HG03575 (cell line): ENCODE results near the gene PPFIBP1.
"Not testable (repeated sequence)": the region's sequence is repeated elsewhere in the genome, so short reads cannot be mapped to it uniquely, and the experiment has no call there.

Experiments used
- ATAC-seq: cut with Tn5 transposase; IDR thresholded peaks from one replicate; pipeline ENCODE4 v1.9.1; 2021; ENCODE audit not compliant: unreplicated experiment, insufficient number of reproducible peaks, low FRiP score; ENCODE audit errors: extremely low read depth

PPFIBP1 gene

DNA sequence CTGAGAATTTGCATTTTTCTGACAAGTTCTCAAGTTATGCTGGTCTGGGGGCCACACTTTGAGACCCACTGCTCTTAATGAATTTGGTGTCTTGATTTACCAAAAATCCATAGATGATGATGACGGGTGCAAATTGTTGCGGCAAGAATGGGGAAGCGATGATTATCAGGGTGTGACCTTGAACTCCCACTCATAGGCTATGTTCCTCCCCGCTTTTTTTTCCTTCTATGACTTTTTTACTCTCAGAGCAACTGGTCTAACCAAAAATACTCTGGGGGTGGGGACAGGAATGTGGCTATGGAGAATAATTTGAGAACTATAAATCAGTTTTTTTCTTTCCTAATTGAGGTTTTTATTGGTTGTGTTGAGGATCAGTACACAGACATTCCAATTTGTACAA lies 83.6 kb downstream of the PPFIBP1 start:
- ATAC-seq: no peak

- ATAC-seq: no peak
Measured at GRCh38 chr12:27608890-27609289, 84.9 kb downstream of the PPFIBP1 start.

DNA sequence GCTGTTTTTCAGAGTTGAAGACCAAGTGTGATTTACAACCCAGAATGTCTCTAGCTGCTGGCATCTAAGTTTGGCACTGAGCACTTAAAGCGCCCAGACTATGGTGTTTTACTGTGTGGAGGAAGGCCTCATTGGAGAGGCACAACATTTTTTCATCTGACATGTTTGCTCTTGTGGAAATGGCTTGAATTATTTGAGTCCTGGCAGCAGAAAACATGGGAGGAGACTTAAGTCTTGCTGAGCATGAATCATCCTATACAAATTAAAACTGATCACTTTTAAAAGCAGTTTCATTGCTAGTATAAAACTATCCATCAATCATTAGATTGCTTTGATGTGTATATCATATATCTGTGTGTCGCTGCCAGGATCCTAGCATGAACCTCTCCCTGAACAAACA lies 86.4 kb downstream of the PPFIBP1 start:
- ATAC-seq: no peak

DNA sequence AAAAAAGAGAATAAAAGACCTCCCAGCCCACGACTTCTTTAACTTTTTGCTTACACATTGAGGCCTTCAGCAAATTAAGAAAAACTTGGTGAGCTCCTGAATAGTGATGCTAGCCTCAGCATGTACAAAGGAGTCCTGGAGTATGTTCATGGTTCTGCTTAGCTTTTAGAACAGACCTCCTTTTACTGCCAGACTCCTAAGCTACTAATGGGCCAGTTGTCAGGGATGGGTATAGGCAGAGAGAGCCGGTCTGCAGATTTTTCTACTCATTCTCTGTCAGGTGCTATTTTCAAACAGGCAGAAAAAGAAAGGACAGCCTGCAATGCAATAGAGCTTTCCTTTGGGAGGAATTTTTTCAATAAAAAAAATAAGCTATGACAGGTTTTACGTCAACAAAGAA lies 90.4 kb downstream of the PPFIBP1 start:
- ATAC-seq: no peak

GRCh38 chr12:27614866-27615265 lies 90.9 kb downstream of the PPFIBP1 start:
- ATAC-seq: no peak

GRCh38 chr12:27615331-27615891 lies 91.4 kb downstream of the PPFIBP1 start:
- ATAC-seq: no peak

DNA sequence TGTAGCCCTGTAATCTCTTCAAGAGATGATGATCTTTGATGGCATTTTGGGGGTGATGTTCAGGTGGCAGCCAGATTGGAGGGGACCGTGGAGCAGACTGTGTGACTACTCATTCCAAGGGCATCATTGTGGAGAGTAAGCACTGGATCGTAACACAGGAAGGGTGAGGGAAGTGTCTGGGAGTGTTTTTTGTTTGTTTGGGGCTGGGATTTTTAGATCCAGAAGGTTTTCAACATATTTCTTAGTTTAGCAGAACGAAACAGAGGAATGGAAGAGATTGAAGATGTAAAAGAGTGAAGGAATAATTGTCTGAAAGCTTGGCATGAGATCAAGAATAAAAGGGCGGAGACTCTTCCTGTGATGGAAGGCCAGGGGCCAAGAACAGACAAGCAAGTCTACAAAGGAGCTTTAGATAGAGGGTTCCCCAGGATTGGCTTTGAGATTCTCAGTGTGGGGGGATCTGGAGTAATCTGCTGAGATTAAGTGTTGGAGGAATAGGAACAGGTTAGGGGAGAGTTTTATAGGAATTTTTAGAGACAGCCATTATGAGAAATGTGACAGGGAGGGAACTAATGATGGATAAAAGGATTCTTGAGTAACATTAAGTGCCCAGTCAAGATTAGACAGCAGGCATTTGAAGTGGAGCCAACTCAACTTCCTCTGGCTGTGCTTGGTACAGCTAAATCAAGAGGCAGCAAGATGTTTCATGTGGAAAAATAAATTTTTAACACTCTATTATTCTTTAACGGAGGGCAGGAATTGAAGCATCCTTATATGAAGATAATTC lies 92.5 kb downstream of the PPFIBP1 start:
- no peak for ATAC-seq

DNA sequence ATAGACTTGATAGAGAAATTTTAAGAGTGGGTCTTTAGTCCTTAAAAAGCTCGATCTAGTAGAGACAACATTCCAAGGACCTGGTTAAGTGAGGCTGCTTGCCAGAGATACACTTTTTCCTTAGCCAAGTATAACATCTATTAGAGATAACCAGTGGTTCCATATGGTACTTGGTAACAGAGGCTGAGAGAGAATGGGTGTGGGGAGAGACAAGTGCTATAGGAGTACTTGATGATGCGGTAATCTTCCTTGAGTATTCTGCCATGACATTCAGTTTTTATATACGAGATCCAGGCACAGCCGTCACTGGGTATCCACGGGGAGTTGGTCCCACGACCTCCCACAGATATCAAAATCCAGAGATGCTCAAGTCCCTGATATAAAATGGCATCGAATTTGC lies 94.8 kb downstream of the PPFIBP1 start:
- ATAC-seq: no peak

DNA sequence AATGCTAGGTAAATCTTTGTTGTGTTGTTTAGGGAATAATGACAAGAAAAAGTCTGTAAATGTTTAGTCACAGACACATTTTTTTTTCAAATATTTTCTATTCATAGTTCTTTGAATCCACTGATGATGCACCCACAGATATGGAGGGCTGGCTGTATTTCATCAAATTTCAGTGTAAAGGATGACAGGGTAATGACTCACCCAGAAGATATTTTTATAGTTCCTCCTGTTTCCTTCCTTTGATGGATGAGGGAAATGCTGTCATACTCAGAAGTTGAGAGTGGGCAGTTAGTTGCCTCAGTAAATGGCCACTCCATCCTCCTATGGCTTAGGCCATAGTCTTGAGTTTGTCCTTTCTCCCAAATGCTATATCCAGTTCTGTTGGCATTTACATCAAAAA lies 95.3 kb downstream of the PPFIBP1 start:
- no peak for ATAC-seq

DNA sequence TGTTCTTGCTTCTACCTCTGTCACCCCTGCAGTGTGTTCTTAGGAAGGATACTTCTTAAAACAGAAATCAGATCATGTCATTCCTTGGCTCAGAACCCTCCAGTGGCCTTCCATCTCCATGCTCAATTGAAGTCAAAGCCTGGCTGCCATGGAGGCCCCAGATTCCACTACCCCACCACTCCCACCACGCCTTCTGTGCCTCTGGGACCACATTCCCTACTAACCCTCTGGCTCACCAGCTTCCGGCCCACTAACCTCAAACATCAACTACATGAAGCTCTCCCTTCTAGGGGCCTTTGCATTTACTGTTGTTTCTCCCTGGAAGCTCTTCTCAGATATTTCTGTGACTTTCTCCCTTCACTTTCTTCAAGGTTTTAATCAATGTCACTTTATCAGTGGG lies 96.1 kb downstream of the PPFIBP1 start:
- no peak for ATAC-seq

- no peak for ATAC-seq
Measured at GRCh38 chr12:27622436-27623195, 98.6 kb downstream of the PPFIBP1 start.

DNA sequence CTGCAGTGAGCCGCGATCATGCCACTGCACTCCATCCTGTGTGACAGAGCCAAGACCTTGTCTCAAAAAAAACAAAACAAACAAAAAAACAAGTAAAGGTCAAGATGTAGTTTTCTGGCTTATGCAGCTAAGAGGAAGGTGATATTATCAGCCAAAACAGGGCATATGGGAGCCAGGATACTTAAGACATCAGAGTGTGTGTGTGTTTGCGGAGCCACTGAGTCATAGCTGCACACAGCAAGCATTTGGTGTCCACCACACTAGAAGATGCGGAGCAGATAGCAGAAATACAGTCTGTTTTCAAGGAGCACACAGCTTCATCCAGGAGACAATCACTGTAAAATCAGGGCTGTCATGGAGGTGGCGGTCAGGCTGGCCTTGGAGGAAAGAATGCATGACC lies 99.6 kb downstream of the PPFIBP1 start:
- ATAC-seq: no peak

- no peak for ATAC-seq
Measured at GRCh38 chr12:27624586-27624985, 100.6 kb downstream of the PPFIBP1 start.

GRCh38 chr12:27627123-27627852 lies 103.3 kb downstream of the PPFIBP1 start:
- no peak for ATAC-seq

DNA sequence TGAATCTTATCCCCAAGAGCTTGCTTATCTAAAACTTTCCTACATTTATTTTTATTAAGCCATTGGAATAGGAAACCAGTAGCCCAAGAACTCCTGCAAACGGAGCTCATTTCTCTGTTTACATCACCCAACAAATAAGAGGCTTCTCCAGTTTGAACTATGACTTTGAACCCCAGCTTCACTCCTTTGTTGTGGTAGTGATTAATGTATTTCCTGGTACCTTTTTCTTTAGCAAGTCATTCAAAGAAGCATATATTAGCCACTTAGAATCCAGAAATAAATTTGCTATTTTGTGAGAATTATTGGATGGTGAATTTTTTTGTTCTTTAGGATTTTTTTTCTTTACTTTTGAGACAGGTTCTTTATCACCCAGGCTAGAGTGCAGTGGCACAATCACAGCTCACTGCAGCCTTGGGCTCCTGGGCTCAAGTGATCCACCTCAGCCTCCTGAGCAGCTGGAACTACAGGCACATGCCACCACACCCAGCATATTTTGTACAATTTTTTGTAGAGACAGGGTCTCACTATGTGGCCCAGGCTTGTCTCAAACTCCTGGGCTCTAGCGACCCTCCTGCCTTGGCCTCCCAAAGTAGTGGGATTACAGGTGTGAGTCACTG lies 104.0 kb downstream of the PPFIBP1 start:
- not testable (repeated sequence) for ATAC-seq

GRCh38 chr12:27630219-27630618 lies 106.2 kb downstream of the PPFIBP1 start:
- not testable (repeated sequence) for ATAC-seq

GRCh38 chr12:27631365-27631764 lies 107.4 kb downstream of the PPFIBP1 start:
- ATAC-seq: no peak

GRCh38 chr12:27631813-27632491 lies 107.9 kb downstream of the PPFIBP1 start:
- no peak for ATAC-seq
